ACC112 (cell line): ENCODE results near the gene MGAM2.

Experiments
- H2AFZ ChIP-seq: fragments of 200-600 bp; sonication (generic); one replicate; pipeline ENCODE4 v1.6.0; 2017; ENCODE audit warnings: antibody characterized with exemption, low read length; ENCODE audit not compliant: unreplicated experiment
- H3K27ac ChIP-seq: fragments of 200-600 bp; sonication (generic); 2 replicates; pipeline ENCODE4 v1.5.1; 2014; ENCODE audit warnings: low read depth, mild to moderate bottlenecking, antibody characterized with exemption, low read length, moderate library complexity
- H3K27me3 ChIP-seq: fragments of 200-600 bp; sonication (generic); 2 replicates; pipeline ENCODE4 v1.6.1; 2014; ENCODE audit warnings: mild to moderate bottlenecking, antibody characterized with exemption, low read length, moderate library complexity, mixed read lengths; ENCODE audit not compliant: insufficient read depth
- H3K36me3 ChIP-seq: fragments of 200-600 bp; sonication (generic); 2 replicates; pipeline ENCODE4 v1.6.1; 2016; ENCODE audit warnings: mild to moderate bottlenecking, antibody characterized with exemption, low read length, moderate library complexity, mixed read lengths; ENCODE audit not compliant: insufficient read depth
- H3K4me1 ChIP-seq: fragments of 200-600 bp; sonication (generic); one replicate; pipeline ENCODE4 v1.6.1; 2016; ENCODE audit warnings: low read length, mixed read lengths; ENCODE audit not compliant: insufficient read depth, unreplicated experiment, control insufficient read depth
- H3K4me3 ChIP-seq: fragments of 200-600 bp; sonication (generic); 2 replicates; pipeline ENCODE4 v1.5.1; 2014; ENCODE audit warnings: mild to moderate bottlenecking, low read depth, low read length
- H3K79me2 ChIP-seq: fragments of 200-600 bp; sonication (generic); one replicate; pipeline ENCODE4 v1.6.0; 2016; ENCODE audit warnings: low read length; ENCODE audit not compliant: control insufficient read depth, unreplicated experiment, insufficient read depth

MGAM2 gene

GRCh38 chr7:142176901-142177300, 65.4 kb downstream of the MGAM2 start:
- H3K36me3 ChIP-seq = no peaks in the 10 kb centered on the region
- H3K79me2 ChIP-seq = no peaks in the 10 kb centered on the region
- no peak overlapping the region for H3K27ac ChIP-seq

GRCh38 chr7:142177869-142178268, 66.4 kb downstream of the MGAM2 start:
- H3K4me1 ChIP-seq = no peaks in the 10 kb centered on the region
- no peak overlapping the region for H2AFZ ChIP-seq
- no peaks in the 10 kb centered on the region for H3K36me3 ChIP-seq
- no peak overlapping the region for H3K27ac ChIP-seq
- peaks cover 9% of the 10 kb centered on the region for H3K27me3 ChIP-seq
- H3K79me2 ChIP-seq = no peaks in the 10 kb centered on the region
- no peak overlapping the region for H3K4me3 ChIP-seq

More at GRCh38 chr7:142176901-142177300, 65.4 kb downstream of the MGAM2 start:
- Histone ChIP-seq H2AFZ (no peak overlapping the region), H3K4me1 (no peaks in the 10 kb centered on the region), H3K4me3 (no peak overlapping the region), H3K27me3 (peaks cover 9% of the 10 kb centered on the region)

GRCh38 chr7:142180426-142180825, 68.9 kb downstream of the MGAM2 start:
- Histone ChIP-seq H3K4me1 (no peaks in the 10 kb centered on the region), H3K36me3 (no peaks in the 10 kb centered on the region), H3K27me3 (peaks cover 5% of the 10 kb centered on the region; the same call in 1 of the 2 replicates), H3K4me3 (no peak overlapping the region), H3K79me2 (no peaks in the 10 kb centered on the region), H3K27ac (no peak overlapping the region), H2AFZ (no peak overlapping the region)

GRCh38 chr7:142181211-142181610, 69.7 kb downstream of the MGAM2 start:
- no peaks in the 10 kb centered on the region for H3K79me2 ChIP-seq
- peaks cover 3% of the 10 kb centered on the region; the same call in 1 of the 2 replicates for H3K27me3 ChIP-seq
- H3K4me3 ChIP-seq = no peak overlapping the region
- no peaks in the 10 kb centered on the region for H3K36me3 ChIP-seq
- H2AFZ ChIP-seq = no peak overlapping the region
- no peak overlapping the region for H3K27ac ChIP-seq
- H3K4me1 ChIP-seq = no peaks in the 10 kb centered on the region

GRCh38 chr7:142181966-142182365, 70.4 kb downstream of the MGAM2 start:
- Histone ChIP-seq H3K4me1 (no peaks in the 10 kb centered on the region), H3K27ac (no peak overlapping the region), H2AFZ (no peak overlapping the region), H3K4me3 (no peak overlapping the region), H3K79me2 (no peaks in the 10 kb centered on the region), H3K27me3 (peaks cover 3% of the 10 kb centered on the region; the same call in 1 of the 2 replicates), H3K36me3 (no peaks in the 10 kb centered on the region)

- no peak overlapping the region for H3K4me3 ChIP-seq
- peaks cover 14% of the 10 kb centered on the region for H3K4me1 ChIP-seq
- H3K27ac ChIP-seq = no peak overlapping the region
- 0 out of 2 replicates have a peak, but pooled peaks cover 3% of the 10 kb centered on the region for H3K27me3 ChIP-seq
- H2AFZ ChIP-seq = no peak overlapping the region
- no peaks in the 10 kb centered on the region for H3K79me2 ChIP-seq
- H3K36me3 ChIP-seq = no peaks in the 10 kb centered on the region
These were observed 73.6 kb downstream of the MGAM2 start for GRCh38 chr7:142185069-142185468.

GRCh38 chr7:142185801-142186200, 74.3 kb downstream of the MGAM2 start:
- Histone ChIP-seq H3K27ac (no peak overlapping the region), H3K79me2 (no peaks in the 10 kb centered on the region), H3K4me1 (peaks cover 14% of the 10 kb centered on the region), H3K36me3 (no peaks in the 10 kb centered on the region), H3K4me3 (no peak overlapping the region), H2AFZ (no peak overlapping the region), H3K27me3 (no peaks in the 10 kb centered on the region)

GRCh38 chr7:142188154-142188553, 76.6 kb downstream of the MGAM2 start:
- Histone ChIP-seq H3K27me3 (peaks cover 5% of the 10 kb centered on the region; the same call in 1 of the 2 replicates), H2AFZ (no peak overlapping the region), H3K4me1 (peaks cover 14% of the 10 kb centered on the region), H3K4me3 (no peak overlapping the region), H3K79me2 (no peaks in the 10 kb centered on the region), H3K27ac (no peak overlapping the region), H3K36me3 (no peaks in the 10 kb centered on the region)

GRCh38 chr7:142188846-142189245, 77.3 kb downstream of the MGAM2 start:
- peaks cover 5% of the 10 kb centered on the region; the same call in 1 of the 2 replicates for H3K27me3 ChIP-seq
- no peak overlapping the region for H3K27ac ChIP-seq
- no peaks in the 10 kb centered on the region for H3K36me3 ChIP-seq
- no peak overlapping the region for H2AFZ ChIP-seq
- H3K79me2 ChIP-seq = no peaks in the 10 kb centered on the region
- peaks cover 14% of the 10 kb centered on the region for H3K4me1 ChIP-seq
- H3K4me3 ChIP-seq = no peak overlapping the region

GRCh38 chr7:142194201-142194600, 82.7 kb downstream of the MGAM2 start:
- H3K27me3 ChIP-seq = peaks cover 5% of the 10 kb centered on the region; the same call in 1 of the 2 replicates
- H3K4me3 ChIP-seq = no peak overlapping the region
- H2AFZ ChIP-seq = no peak overlapping the region
- no peak overlapping the region for H3K27ac ChIP-seq
- no peaks in the 10 kb centered on the region for H3K36me3 ChIP-seq
- no peaks in the 10 kb centered on the region for H3K4me1 ChIP-seq
- H3K79me2 ChIP-seq = no peaks in the 10 kb centered on the region

GRCh38 chr7:142196066-142196840, 84.7 kb downstream of the MGAM2 start:
- no peaks in the 10 kb centered on the region for H3K36me3 ChIP-seq
- H3K27ac ChIP-seq = no peak overlapping the region
- no peaks in the 10 kb centered on the region for H3K79me2 ChIP-seq
- no peak overlapping the region for H3K4me3 ChIP-seq
- no peak overlapping the region for H2AFZ ChIP-seq
- H3K4me1 ChIP-seq = no peaks in the 10 kb centered on the region
- peaks cover 3% of the 10 kb centered on the region; the same call in 1 of the 2 replicates for H3K27me3 ChIP-seq
